Thyroid gland (tissue), 4 donors: Measurements from ENCODE around the gene SPINK4.

ENCODE experiments used
- POLR2A ChIP-seq, 2 donors: fragments of 450-650 bp; IDR thresholded peaks; one replicate each; pipeline ENCODE4 v1.6.1; 2017; ENCODE audit warnings: antibody characterized with exemption in 2 of 2, mild to moderate bottlenecking in 2 of 2, moderate library complexity in 1 of 2
- TF ChIP-seq, protein P1 (sequence below), 6 experiments: fragments of 200-600 bp in 3 of 6; fragments of 450-650 bp in 3 of 6; sonication (generic) in 3 of 6; IDR thresholded peaks; one replicate each; pipeline ENCODE4 v1.5.1; 2016 to 2019; ENCODE audit warnings: antibody characterized with exemption in 6 of 6, mild to moderate bottlenecking in 2 of 6, inconsistent platforms in 1 of 6, moderate library complexity in 1 of 6

DNA sequence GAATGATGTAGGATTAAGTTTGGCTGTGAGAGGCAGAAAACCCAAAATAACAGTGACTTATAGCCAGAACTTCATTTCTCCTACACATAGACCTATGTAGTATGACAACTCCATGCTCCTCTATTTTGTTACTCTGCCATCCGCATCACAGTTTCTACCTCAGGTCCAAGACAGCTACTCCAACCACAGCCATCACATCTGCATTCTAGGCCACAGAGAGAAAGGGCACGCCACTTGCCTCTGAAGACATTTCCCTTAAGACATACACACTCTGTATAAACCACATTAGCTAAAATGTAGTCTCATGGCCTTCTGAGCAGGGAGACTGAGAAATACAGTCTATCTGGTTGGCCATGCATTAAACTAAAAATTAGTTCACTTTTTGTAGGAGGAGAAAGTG is 10.0 kb downstream of the SPINK4 start:
- no peak for TF ChIP-seq POLR2A (IDR thresholded peaks at IDR 0.05)
- TF ChIP-seq, protein P1, sequence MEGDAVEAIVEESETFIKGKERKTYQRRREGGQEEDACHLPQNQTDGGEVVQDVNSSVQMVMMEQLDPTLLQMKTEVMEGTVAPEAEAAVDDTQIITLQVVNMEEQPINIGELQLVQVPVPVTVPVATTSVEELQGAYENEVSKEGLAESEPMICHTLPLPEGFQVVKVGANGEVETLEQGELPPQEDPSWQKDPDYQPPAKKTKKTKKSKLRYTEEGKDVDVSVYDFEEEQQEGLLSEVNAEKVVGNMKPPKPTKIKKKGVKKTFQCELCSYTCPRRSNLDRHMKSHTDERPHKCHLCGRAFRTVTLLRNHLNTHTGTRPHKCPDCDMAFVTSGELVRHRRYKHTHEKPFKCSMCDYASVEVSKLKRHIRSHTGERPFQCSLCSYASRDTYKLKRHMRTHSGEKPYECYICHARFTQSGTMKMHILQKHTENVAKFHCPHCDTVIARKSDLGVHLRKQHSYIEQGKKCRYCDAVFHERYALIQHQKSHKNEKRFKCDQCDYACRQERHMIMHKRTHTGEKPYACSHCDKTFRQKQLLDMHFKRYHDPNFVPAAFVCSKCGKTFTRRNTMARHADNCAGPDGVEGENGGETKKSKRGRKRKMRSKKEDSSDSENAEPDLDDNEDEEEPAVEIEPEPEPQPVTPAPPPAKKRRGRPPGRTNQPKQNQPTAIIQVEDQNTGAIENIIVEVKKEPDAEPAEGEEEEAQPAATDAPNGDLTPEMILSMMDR (IDR thresholded peaks at IDR 0.05): no peak
